PFSK-1 (cell line): ENCODE data around the gene USP35.

ENCODE experiments used
- FOXP2 ChIP-seq: optimal IDR thresholded peaks from 2 replicates; pipeline ENCODE3; 2011; ENCODE audit warnings: borderline replicate concordance, control low read depth, inconsistent platforms; ENCODE audit not compliant: insufficient read depth; ENCODE audit errors: extremely low read length, extremely low read depth
- POLR2AphosphoS5 ChIP-seq: IDR thresholded peaks from 2 replicates; pipeline ENCODE4 v1.6.1; 2012; ENCODE audit warnings: low read depth, mild to moderate bottlenecking, control low read depth, low read length, moderate library complexity
- REST ChIP-seq, 2 experiments: IDR thresholded peaks; 2 replicates each; pipeline versions ENCODE4 v1.6.1 to v1.8.0; 2011 to 2012; ENCODE audit warnings: low read depth in 2 of 2, low read length in 2 of 2, control low read depth in 1 of 2, inconsistent platforms in 1 of 2, mild to moderate bottlenecking in 1 of 2, moderate library complexity in 1 of 2; ENCODE audit not compliant: insufficient read depth in 1 of 2
- SIN3A ChIP-seq: IDR thresholded peaks from 2 replicates; pipeline ENCODE4 v1.6.1; 2012; ENCODE audit warnings: mild to moderate bottlenecking, low read length, moderate library complexity, borderline replicate concordance; ENCODE audit not compliant: insufficient read depth
- TAF1 ChIP-seq: IDR thresholded peaks from 2 replicates; pipeline ENCODE4 v1.6.1; 2012; ENCODE audit warnings: low read length, control low read depth, borderline replicate concordance; ENCODE audit not compliant: insufficient read depth

USP35 gene

GRCh38 chr11:78176605-78177141, 12.0 kb upstream of the USP35 start:
- TF ChIP-seq REST (IDR thresholded peaks at IDR 0.05; ENCODE audit: insufficient read depth in 1 of 2, low read depth in 2 of 2, low read length in 2 of 2) (no peak), SIN3A (no peak), FOXP2 (no peak), POLR2AphosphoS5 (no peak), TAF1 (no peak)

GRCh38 chr11:78177216-78177615, 11.5 kb upstream of the USP35 start:
- no peak for TF ChIP-seq FOXP2
- TF ChIP-seq TAF1 = no peak
- no peak for TF ChIP-seq REST (IDR thresholded peaks at IDR 0.05; ENCODE audit: insufficient read depth in 1 of 2, low read depth in 2 of 2, low read length in 2 of 2)
- no peak for TF ChIP-seq POLR2AphosphoS5
- TF ChIP-seq SIN3A = no peak

- no peak for TF ChIP-seq POLR2AphosphoS5
- TF ChIP-seq SIN3A = no peak
- no peak for TF ChIP-seq TAF1
Measured at GRCh38 chr11:78179459-78180071, 9.2 kb upstream of the USP35 start.

GRCh38 chr11:78180751-78181150, 8.0 kb upstream of the USP35 start:
- TF ChIP-seq TAF1 (no peak), FOXP2 (no peak), SIN3A (no peak), REST (IDR thresholded peaks at IDR 0.05; ENCODE audit: insufficient read depth in 1 of 2, low read depth in 2 of 2, low read length in 2 of 2) (no peak), POLR2AphosphoS5 (no peak)

- TF ChIP-seq FOXP2 (no peak), REST (IDR thresholded peaks at IDR 0.05; ENCODE audit: insufficient read depth in 1 of 2, low read depth in 2 of 2, low read length in 2 of 2) (no peak), TAF1 (no peak), POLR2AphosphoS5 (no peak), SIN3A (no peak)
Measured at GRCh38 chr11:78181185-78181584, 7.5 kb upstream of the USP35 start.
